MM.1S (cell line): Measurements from ENCODE around the gene MAJIN.

Experiments
- EZH2 ChIP-seq: fragments of 300-600 bp; sonication (generic); optimal IDR thresholded peaks from 2 replicates; pipeline ENCODE3; 2017; ENCODE audit warnings: low read depth, mild to moderate bottlenecking, antibody characterized with exemption, low read length, mixed read lengths
- EZH2phosphoT487 ChIP-seq: fragments of 300-600 bp; sonication (generic); IDR thresholded peaks from 2 replicates; pipeline ENCODE4 v1.6.1; 2018; ENCODE audit warnings: antibody characterized with exemption, low read length
- TF ChIP-seq, protein P1 (sequence below): fragments of 300-600 bp; sonication (generic); IDR thresholded peaks from 2 replicates; pipeline ENCODE4 v1.5.1; 2016; ENCODE audit warnings: antibody characterized with exemption, low read length, mixed read lengths

DNA sequence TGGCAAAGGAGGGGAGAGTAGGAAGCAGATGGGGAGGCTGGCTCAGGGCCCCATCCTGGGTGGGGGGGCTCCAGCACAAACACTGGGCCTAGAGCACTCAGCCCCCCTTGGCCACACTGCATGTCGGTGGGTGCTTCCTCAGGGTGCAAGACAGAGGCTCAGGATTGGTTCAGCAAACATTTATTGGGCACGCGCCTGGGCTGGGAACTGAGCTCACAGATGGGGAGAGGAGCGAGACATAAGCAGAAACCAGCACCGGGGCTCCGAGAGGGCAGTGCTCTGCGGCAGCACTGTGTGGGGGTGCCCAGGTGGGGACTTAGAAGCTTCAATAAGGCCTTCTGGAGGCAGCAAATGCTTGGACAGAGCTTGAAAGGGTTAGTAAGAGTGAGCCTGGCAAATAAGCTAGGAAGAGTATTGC, 81.4 kb downstream of the MAJIN start:
- TF ChIP-seq, protein P1, sequence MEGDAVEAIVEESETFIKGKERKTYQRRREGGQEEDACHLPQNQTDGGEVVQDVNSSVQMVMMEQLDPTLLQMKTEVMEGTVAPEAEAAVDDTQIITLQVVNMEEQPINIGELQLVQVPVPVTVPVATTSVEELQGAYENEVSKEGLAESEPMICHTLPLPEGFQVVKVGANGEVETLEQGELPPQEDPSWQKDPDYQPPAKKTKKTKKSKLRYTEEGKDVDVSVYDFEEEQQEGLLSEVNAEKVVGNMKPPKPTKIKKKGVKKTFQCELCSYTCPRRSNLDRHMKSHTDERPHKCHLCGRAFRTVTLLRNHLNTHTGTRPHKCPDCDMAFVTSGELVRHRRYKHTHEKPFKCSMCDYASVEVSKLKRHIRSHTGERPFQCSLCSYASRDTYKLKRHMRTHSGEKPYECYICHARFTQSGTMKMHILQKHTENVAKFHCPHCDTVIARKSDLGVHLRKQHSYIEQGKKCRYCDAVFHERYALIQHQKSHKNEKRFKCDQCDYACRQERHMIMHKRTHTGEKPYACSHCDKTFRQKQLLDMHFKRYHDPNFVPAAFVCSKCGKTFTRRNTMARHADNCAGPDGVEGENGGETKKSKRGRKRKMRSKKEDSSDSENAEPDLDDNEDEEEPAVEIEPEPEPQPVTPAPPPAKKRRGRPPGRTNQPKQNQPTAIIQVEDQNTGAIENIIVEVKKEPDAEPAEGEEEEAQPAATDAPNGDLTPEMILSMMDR: no peak
- TF ChIP-seq EZH2 (no peak), EZH2phosphoT487 (no peak)
